Osteocyte (in vitro differentiated cells): ENCODE data around the gene CYP26A1. TPM values are rescaled to one million over a fixed set of nuclear protein-coding genes. Genes with fewer than 3 reads are reported as not detected.

Experiments
- DNase-seq: peaks from one replicate; pipeline ENCODE4 v3.0.0; 2021; ENCODE audit warnings: mixed read lengths; ENCODE audit not compliant: unreplicated experiment; ENCODE audit errors: extremely low spot score
- H3K27ac Mint-ChIP-seq: one replicate; pipeline ENCODE4 v1.8.0; 2021; ENCODE audit warnings: mild to moderate bottlenecking, mixed read lengths; ENCODE audit not compliant: unreplicated experiment
- H3K27me3 Mint-ChIP-seq: one replicate; pipeline ENCODE4 v1.8.0; 2021; ENCODE audit warnings: mixed read lengths; ENCODE audit not compliant: unreplicated experiment
- H3K36me3 Mint-ChIP-seq: one replicate; pipeline ENCODE4 v1.8.0; 2021; ENCODE audit warnings: mixed read lengths; ENCODE audit not compliant: unreplicated experiment
- H3K4me1 Mint-ChIP-seq: one replicate; pipeline ENCODE4 v1.8.0; 2021; ENCODE audit warnings: mixed read lengths; ENCODE audit not compliant: unreplicated experiment
- H3K4me3 Mint-ChIP-seq: one replicate; pipeline ENCODE4 v1.8.0; 2021; ENCODE audit warnings: mild to moderate bottlenecking, moderate library complexity, mixed read lengths; ENCODE audit not compliant: unreplicated experiment
- H3K9me3 Mint-ChIP-seq: one replicate; pipeline ENCODE4 v1.8.0; 2021; ENCODE audit warnings: mixed read lengths; ENCODE audit not compliant: unreplicated experiment
- total RNA-seq: library from RNA; stranded (reverse); gene quantifications from 2 replicates; pipeline ENCODE4 v1.2.1, GENCODE V29; 2021
- TF ChIP-seq, protein P1 (sequence below): fragments of 200-600 bp; sonication (generic); IDR thresholded peaks from 2 replicates; pipeline ENCODE4 v1.5.0; 2021; ENCODE audit warnings: antibody characterized with exemption, mild to moderate bottlenecking, moderate library complexity

CYP26A1 gene
- total RNA-seq, 1 donor from 2014 or later = not detected

DNA sequence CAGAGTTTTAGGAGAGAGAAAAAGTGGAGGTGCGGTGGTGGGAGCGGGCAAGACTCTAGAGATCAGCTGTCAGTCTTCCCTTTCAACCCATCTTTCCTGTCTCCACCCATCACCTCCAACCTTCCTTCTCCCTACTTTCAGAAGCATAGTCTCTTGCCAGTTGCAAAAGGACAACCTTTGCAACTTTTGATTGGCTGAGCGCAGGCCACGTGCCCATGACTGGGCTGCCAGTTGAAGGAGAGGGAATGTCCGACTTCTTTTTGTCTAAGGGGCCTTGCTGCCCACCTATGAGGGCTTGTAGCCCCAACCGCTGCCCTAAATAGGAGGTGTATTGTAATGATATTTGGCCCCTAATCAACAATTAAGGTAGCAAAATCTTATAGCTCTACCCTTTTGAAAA lies 12.6 kb downstream of the CYP26A1 start:
- H3K27ac Mint-ChIP-seq = no peak overlapping the region
- H3K36me3 Mint-ChIP-seq = no peaks in the 10 kb centered on the region
- peaks cover 7% of the 10 kb centered on the region for H3K4me1 Mint-ChIP-seq
- H3K9me3 Mint-ChIP-seq = no peaks in the 10 kb centered on the region
- TF ChIP-seq, protein P1, sequence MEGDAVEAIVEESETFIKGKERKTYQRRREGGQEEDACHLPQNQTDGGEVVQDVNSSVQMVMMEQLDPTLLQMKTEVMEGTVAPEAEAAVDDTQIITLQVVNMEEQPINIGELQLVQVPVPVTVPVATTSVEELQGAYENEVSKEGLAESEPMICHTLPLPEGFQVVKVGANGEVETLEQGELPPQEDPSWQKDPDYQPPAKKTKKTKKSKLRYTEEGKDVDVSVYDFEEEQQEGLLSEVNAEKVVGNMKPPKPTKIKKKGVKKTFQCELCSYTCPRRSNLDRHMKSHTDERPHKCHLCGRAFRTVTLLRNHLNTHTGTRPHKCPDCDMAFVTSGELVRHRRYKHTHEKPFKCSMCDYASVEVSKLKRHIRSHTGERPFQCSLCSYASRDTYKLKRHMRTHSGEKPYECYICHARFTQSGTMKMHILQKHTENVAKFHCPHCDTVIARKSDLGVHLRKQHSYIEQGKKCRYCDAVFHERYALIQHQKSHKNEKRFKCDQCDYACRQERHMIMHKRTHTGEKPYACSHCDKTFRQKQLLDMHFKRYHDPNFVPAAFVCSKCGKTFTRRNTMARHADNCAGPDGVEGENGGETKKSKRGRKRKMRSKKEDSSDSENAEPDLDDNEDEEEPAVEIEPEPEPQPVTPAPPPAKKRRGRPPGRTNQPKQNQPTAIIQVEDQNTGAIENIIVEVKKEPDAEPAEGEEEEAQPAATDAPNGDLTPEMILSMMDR = no peak
- H3K27me3 Mint-ChIP-seq = no peaks in the 10 kb centered on the region
- no peak overlapping the region for H3K4me3 Mint-ChIP-seq
- DNase-seq = peak; percentile 40

- DNase-seq = no peak
- Mint-ChIP-seq H3K4me3 (no peak overlapping the region), H3K27ac (no peak overlapping the region), H3K36me3 (no peaks in the 10 kb centered on the region), H3K4me1 (no peaks in the 10 kb centered on the region), H3K27me3 (no peaks in the 10 kb centered on the region), H3K9me3 (no peaks in the 10 kb centered on the region)
- TF ChIP-seq, protein P1 = no peak
These were observed 14.2 kb downstream of the CYP26A1 start for GRCh38 chr10:93087846-93088245.

DNA sequence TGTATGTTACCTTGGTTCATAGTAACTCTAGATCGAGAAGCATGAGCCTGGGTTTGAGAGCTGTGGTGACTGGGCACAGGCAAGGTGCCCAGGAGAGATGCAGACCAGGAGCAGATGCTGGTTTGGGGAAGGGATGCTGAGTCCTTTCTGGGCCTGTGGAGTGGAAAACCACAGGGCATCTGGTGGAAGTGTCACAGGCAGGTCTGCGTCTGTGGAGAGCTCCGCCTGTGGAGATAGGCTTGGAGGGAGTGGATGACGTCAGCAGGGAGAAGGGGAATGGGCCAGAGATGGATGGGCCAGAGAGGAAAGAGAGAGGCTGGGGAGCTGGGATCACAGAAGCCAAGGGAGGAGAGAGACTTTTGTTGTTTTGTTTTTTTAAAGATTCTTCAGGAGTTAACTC lies 14.8 kb downstream of the CYP26A1 start:
- H3K4me1 Mint-ChIP-seq = no peaks in the 10 kb centered on the region
- H3K9me3 Mint-ChIP-seq = no peaks in the 10 kb centered on the region
- peak; percentile 60 for DNase-seq
- no peak overlapping the region for H3K27ac Mint-ChIP-seq
- TF ChIP-seq, protein P1 = no peak
- no peaks in the 10 kb centered on the region for H3K27me3 Mint-ChIP-seq
- H3K4me3 Mint-ChIP-seq = no peak overlapping the region
- H3K36me3 Mint-ChIP-seq = no peaks in the 10 kb centered on the region

DNA sequence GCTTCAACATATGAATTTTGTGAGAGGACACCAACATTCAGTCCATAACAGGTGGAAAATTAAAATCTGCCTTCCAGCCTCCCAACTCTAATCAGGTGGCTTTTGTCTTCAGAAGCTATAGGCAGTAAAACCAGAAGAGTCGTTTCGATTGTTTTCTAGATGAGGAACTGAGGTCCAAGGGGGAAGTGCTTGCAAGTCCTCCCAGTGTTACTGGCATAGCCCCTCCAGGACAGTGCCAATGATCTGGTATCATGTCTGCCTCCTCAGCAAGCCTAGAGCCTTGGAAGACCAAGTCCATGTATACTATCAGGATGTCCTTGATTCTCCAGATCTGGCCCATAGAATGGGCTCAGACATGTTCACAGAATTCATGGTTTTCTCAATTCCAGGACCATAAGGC lies 16.9 kb downstream of the CYP26A1 start:
- H3K27ac Mint-ChIP-seq = no peak overlapping the region
- H3K36me3 Mint-ChIP-seq = peaks cover 2% of the 10 kb centered on the region
- no peaks in the 10 kb centered on the region for H3K9me3 Mint-ChIP-seq
- TF ChIP-seq, protein P1 = no peak
- no peak overlapping the region for H3K4me3 Mint-ChIP-seq
- no peaks in the 10 kb centered on the region for H3K27me3 Mint-ChIP-seq
- H3K4me1 Mint-ChIP-seq = no peaks in the 10 kb centered on the region
- peak; percentile 21 for DNase-seq

- Mint-ChIP-seq H3K4me3 (no peak overlapping the region), H3K36me3 (peaks cover 2% of the 10 kb centered on the region), H3K27ac (no peak overlapping the region), H3K9me3 (no peaks in the 10 kb centered on the region), H3K27me3 (no peaks in the 10 kb centered on the region), H3K4me1 (no peaks in the 10 kb centered on the region)
- TF ChIP-seq, protein P1 = no peak
- no peak for DNase-seq
These were observed 18.3 kb downstream of the CYP26A1 start for GRCh38 chr10:93091960-93092359.
